H9 (cell line): ENCODE results near the gene NEB. TPM values are rescaled to one million over a fixed set of nuclear protein-coding genes. Genes with fewer than 3 reads are reported as not detected.

Source experiments
- DNase-seq: peaks from one replicate; pipeline ENCODE4 v3.0.0-alpha.2; 2017
- H2AFZ ChIP-seq: one replicate; pipeline ENCODE4 v1.6.1; 2013; ENCODE audit warnings: mild to moderate bottlenecking, low read length, control low read depth, moderate library complexity
- H2AK5ac ChIP-seq: 2 replicates; pipeline ENCODE4 v1.6.1; 2013; ENCODE audit warnings: low read length, control low read depth, mixed read lengths; ENCODE audit not compliant: insufficient read length
- H2BK120ac ChIP-seq: one replicate; pipeline ENCODE4 v1.6.1; 2013; ENCODE audit warnings: low read depth, mild to moderate bottlenecking, low read length, control low read depth, inconsistent platforms; ENCODE audit not compliant: poor library complexity, severe bottlenecking
- H2BK12ac ChIP-seq: 2 replicates; pipeline ENCODE4 v1.6.1; 2013; ENCODE audit warnings: low read length, control low read depth, mixed read lengths, low read depth; ENCODE audit not compliant: insufficient read length
- H2BK15ac ChIP-seq: 2 replicates; pipeline ENCODE4 v1.6.1; 2013; ENCODE audit warnings: low read depth, low read length, control low read depth
- H2BK20ac ChIP-seq: one replicate; pipeline ENCODE4 v1.6.1; 2013; ENCODE audit warnings: low read depth, mild to moderate bottlenecking, low read length, control low read depth, inconsistent platforms; ENCODE audit not compliant: poor library complexity, severe bottlenecking
- H2BK5ac ChIP-seq: 2 replicates; pipeline ENCODE4 v1.6.1; 2013; ENCODE audit warnings: low read length, control low read depth, mixed read lengths; ENCODE audit not compliant: insufficient read length
- H3K14ac ChIP-seq: 2 replicates; pipeline ENCODE4 v1.6.1; 2013; ENCODE audit warnings: low read length, control low read depth; ENCODE audit not compliant: insufficient read depth
- H3K18ac ChIP-seq: 2 replicates; pipeline ENCODE4 v1.6.1; 2013; ENCODE audit warnings: low read depth, mild to moderate bottlenecking, mixed read lengths, low read length, control low read depth; ENCODE audit not compliant: insufficient read length
- H3K23ac ChIP-seq: 2 replicates; pipeline ENCODE4 v1.6.1; 2013; ENCODE audit warnings: low read length, control low read depth, mixed read lengths, low read depth; ENCODE audit not compliant: insufficient read length
- H3K23me2 ChIP-seq: 2 replicates; pipeline ENCODE4 v1.6.1; 2013; ENCODE audit warnings: low read depth, mild to moderate bottlenecking, mixed read lengths, low read length, control low read depth; ENCODE audit not compliant: insufficient read length, poor library complexity, severe bottlenecking
- H3K27ac ChIP-seq: 2 replicates; pipeline ENCODE4 v1.5.1; 2013; ENCODE audit warnings: low read length, control low read depth, mixed read lengths, low read depth; ENCODE audit not compliant: insufficient read length
- H3K27me3 ChIP-seq: 2 replicates; pipeline ENCODE4 v1.6.1; 2013; ENCODE audit warnings: low read length, control low read depth, inconsistent platforms; ENCODE audit not compliant: insufficient read depth
- H3K4ac ChIP-seq: 2 replicates; pipeline ENCODE4 v1.6.1; 2013; ENCODE audit warnings: low read depth, mild to moderate bottlenecking, control low read depth, inconsistent platforms, low read length, moderate library complexity
- H3K4me1 ChIP-seq: 2 replicates; pipeline ENCODE4 v1.6.1; 2013; ENCODE audit warnings: low read length, control low read depth, inconsistent platforms; ENCODE audit not compliant: insufficient read depth
- H3K4me2 ChIP-seq: 2 replicates; pipeline ENCODE4 v1.6.1; 2013; ENCODE audit warnings: low read length, control low read depth, mixed read lengths; ENCODE audit not compliant: insufficient read length, insufficient read depth
- H3K56ac ChIP-seq: 2 replicates; pipeline ENCODE4 v1.6.1; 2013; ENCODE audit warnings: low read depth, mild to moderate bottlenecking, mixed read lengths, low read length, control low read depth; ENCODE audit not compliant: insufficient read length
- H3K79me1 ChIP-seq: 2 replicates; pipeline ENCODE4 v1.6.1; 2013; ENCODE audit warnings: low read depth, mild to moderate bottlenecking, moderate library complexity, low read length, control low read depth, inconsistent platforms; ENCODE audit not compliant: insufficient read depth, poor library complexity, severe bottlenecking
- H3K79me2 ChIP-seq: 2 replicates; pipeline ENCODE4 v1.6.1; 2013; ENCODE audit warnings: low read length, control low read depth, inconsistent platforms; ENCODE audit not compliant: insufficient read depth
- H3K9ac ChIP-seq: 2 replicates; pipeline ENCODE4 v1.6.1; 2013; ENCODE audit warnings: low read length, control low read depth, mixed read lengths; ENCODE audit not compliant: insufficient read length; ENCODE audit errors: extremely low read depth
- H3K9me3 ChIP-seq: one replicate; pipeline ENCODE4 v1.6.1; 2013; ENCODE audit warnings: low read depth, low read length, inconsistent platforms; ENCODE audit not compliant: control insufficient read depth
- H3T11ph ChIP-seq: one replicate; pipeline ENCODE4 v1.6.1; 2013; ENCODE audit warnings: mild to moderate bottlenecking, low read length, control low read depth, inconsistent platforms
- H4K20me1 ChIP-seq: one replicate; pipeline ENCODE4 v1.6.1; 2013; ENCODE audit not compliant: control insufficient read depth, insufficient read length, insufficient read depth
- H4K5ac ChIP-seq: 2 replicates; pipeline ENCODE4 v1.6.1; 2013; ENCODE audit warnings: low read depth, mild to moderate bottlenecking, mixed read lengths, low read length, control low read depth; ENCODE audit not compliant: insufficient read length
- H4K8ac ChIP-seq: replicated peaks from 2 replicates; pipeline ENCODE4 v1.6.1; 2013; ENCODE audit warnings: low read length, control low read depth, mixed read lengths, low read depth; ENCODE audit not compliant: insufficient read length
- H4K91ac ChIP-seq: 2 replicates; pipeline ENCODE4 v1.6.1; 2013; ENCODE audit warnings: low read depth, mild to moderate bottlenecking, moderate library complexity, mixed read lengths, low read length, control low read depth; ENCODE audit not compliant: insufficient read length
- H3K27ac Mint-ChIP-seq, 3 experiments: 2 replicates in 2 of 3; 3 replicates in 1 of 3; pipeline ENCODE4 v1.8.0; 2020 to 2021; ENCODE audit warnings: mixed read lengths in 3 of 3, mild to moderate bottlenecking in 1 of 3, moderate library complexity in 1 of 3
- H3K27me3 Mint-ChIP-seq: 2 replicates; pipeline ENCODE4 v1.8.0; 2021; ENCODE audit warnings: low read depth, mild to moderate bottlenecking, moderate library complexity, mixed read lengths
- H3K36me3 Mint-ChIP-seq, 3 experiments: 2 replicates in 2 of 3; 3 replicates in 1 of 3; pipeline ENCODE4 v1.8.0; 2020 to 2021; ENCODE audit warnings: low read depth in 3 of 3, mixed read lengths in 3 of 3; ENCODE audit not compliant: insufficient read depth in 1 of 3
- H3K4me1 Mint-ChIP-seq, 2 experiments: 2 replicates each; pipeline ENCODE4 v1.8.0; 2020; ENCODE audit warnings: mixed read lengths in 2 of 2
- H3K4me3 Mint-ChIP-seq, 2 experiments: 2 replicates in 1 of 2; 3 replicates in 1 of 2; pipeline ENCODE4 v1.8.0; 2020 to 2021; ENCODE audit warnings: mild to moderate bottlenecking in 2 of 2, mixed read lengths in 2 of 2, moderate library complexity in 1 of 2
- H3K9me3 Mint-ChIP-seq, 2 experiments: 2 replicates in 1 of 2; 3 replicates in 1 of 2; pipeline ENCODE4 v1.8.0; 2020; ENCODE audit warnings: mild to moderate bottlenecking in 2 of 2, mixed read lengths in 2 of 2, moderate library complexity in 1 of 2
- CTCF ChIP-seq: fragments of 200-600 bp; sonication (generic); conservative IDR thresholded peaks from 3 replicates; pipeline ENCODE4 v1.8.0; 2021; ENCODE audit warnings: antibody characterized with exemption, mild to moderate bottlenecking
- WGBS: extraction: QIAGEN DNeasy Blood & Tissue Kit; methylation state at CpG from one replicate; pipeline ENCODE4 v1.1.7; 2013; ENCODE audit warnings: missing lambda C conversion rate, low lambda C conversion rate, mixed read lengths; ENCODE audit not compliant: insufficient read length; ENCODE audit errors: extremely low coverage; 5-methylcytosine and 5-hydroxymethylcytosine counted together
- total RNA-seq: library from RNA; stranded (reverse); gene quantifications from 2 replicates; pipeline ENCODE4 v1.2.1, GENCODE V29; 2021

Gene NEB
- total RNA-seq, 1 experiment from 2014 or later, result 0.98 TPM

GRCh38 chr2:151670846-151671597 is 63.3 kb downstream of the NEB start:
- Mint-ChIP-seq H3K27me3 (no peaks in the 10 kb centered on the region), H3K36me3 (no peaks in the 10 kb centered on the region), H3K4me1 (peaks cover 20 to 21% of the 10 kb centered on the region in 2 experiments), H3K4me3 (no peak overlapping the region), H3K27ac (no peak overlapping the region), H3K9me3 (no peaks in the 10 kb centered on the region)
- WGBS, result no CpG with 5 or more reads among the region's 9 CpGs
- no peak overlapping the region for H3K27ac ChIP-seq
- H3K23ac ChIP-seq, result no peak overlapping the region
- H3T11ph ChIP-seq, result no peak overlapping the region
- no peak overlapping the region for H3K18ac ChIP-seq
- no peak overlapping the region for H3K4ac ChIP-seq
- no peak overlapping the region for H3K4me2 ChIP-seq
- no peaks in the 10 kb centered on the region for H3K79me1 ChIP-seq
- no peak overlapping the region for H3K56ac ChIP-seq
- no peak overlapping the region for H2BK120ac ChIP-seq
- H3K9me3 ChIP-seq, result no peaks in the 10 kb centered on the region
- H3K27me3 ChIP-seq, result no peaks in the 10 kb centered on the region
- H4K91ac ChIP-seq, result no peak overlapping the region
- no peak for DNase-seq
- no peak overlapping the region for H2BK5ac ChIP-seq
- no peak for TF ChIP-seq CTCF
- no peak overlapping the region for H3K14ac ChIP-seq
- no peak overlapping the region for H2AFZ ChIP-seq
- H2AK5ac ChIP-seq, result no peak overlapping the region
- H2BK15ac ChIP-seq, result no peak overlapping the region
- H2BK20ac ChIP-seq, result no peak overlapping the region
- H3K9ac ChIP-seq, result no peak overlapping the region
- no peaks in the 10 kb centered on the region for H3K79me2 ChIP-seq
- no peak overlapping the region for H2BK12ac ChIP-seq
- H4K20me1 ChIP-seq, result no peaks in the 10 kb centered on the region
- H3K4me1 ChIP-seq, result peaks cover 6% of the 10 kb centered on the region; the same call in 1 of the 2 replicates
- no peak overlapping the region for H4K5ac ChIP-seq
- H4K8ac ChIP-seq, result no peak overlapping the region
- no peaks in the 10 kb centered on the region for H3K23me2 ChIP-seq
